ENCODE results near the gene WDPCP.
"Not testable (repeated sequence)": the region's sequence is repeated elsewhere in the genome, so short reads cannot be mapped to it uniquely, and the experiment has no call there.

Gene WDPCP

GRCh38 chr2:63588385-63589147 is at the start of gene WDPCP, which contains the start of gene MDH1:
Gene WDPCP (minus strand): TSS chr2:63588477. CDS start chr2:63588271, 206 bp downstream.
Gene MDH1 (plus strand): TSS chr2:63588963. CDS start chr2:63589044, 81 bp downstream.
- peak; percentile 97 for DNase-seq

- no peak for DNase-seq
These were observed 44.1 kb upstream of the WDPCP start for GRCh38 chr2:63632382-63632781.

- DNase-seq = no peak
These were observed 43.2 kb upstream of the WDPCP start for GRCh38 chr2:63631501-63631900.

GRCh38 chr2:63628403-63628942 is 40.2 kb upstream of the WDPCP start:
- DNase-seq = no peak

GRCh38 chr2:63627866-63628265 is 39.6 kb upstream of the WDPCP start:
- no peak for DNase-seq

GRCh38 chr2:63623763-63624162 is 35.5 kb upstream of the WDPCP start:
- DNase-seq = not testable (repeated sequence)

- no peak for DNase-seq
These were observed 34.5 kb upstream of the WDPCP start for GRCh38 chr2:63622751-63623150.

GRCh38 chr2:63619328-63619727 is 31.1 kb upstream of the WDPCP start:
- no peak for DNase-seq

GRCh38 chr2:63617366-63617765 is 29.1 kb upstream of the WDPCP start:
- no peak for DNase-seq

- peak; percentile 39 for DNase-seq
These were observed 27.0 kb upstream of the WDPCP start for GRCh38 chr2:63614983-63615945.

GRCh38 chr2:63614448-63614968 is 26.2 kb upstream of the WDPCP start:
- no peak for DNase-seq

GRCh38 chr2:63613391-63613901 is 25.2 kb upstream of the WDPCP start:
- DNase-seq = no peak

- no peak for DNase-seq
These were observed 22.2 kb upstream of the WDPCP start for GRCh38 chr2:63610525-63610924.

GRCh38 chr2:63608865-63609264 is 20.6 kb upstream of the WDPCP start:
- not testable (repeated sequence) for DNase-seq

GRCh38 chr2:63604666-63605065 is 16.4 kb upstream of the WDPCP start:
- no peak for DNase-seq

GRCh38 chr2:63600881-63601460 is 12.7 kb upstream of the WDPCP start:
- DNase-seq = no peak

GRCh38 chr2:63598981-63599380 is 10.7 kb upstream of the WDPCP start:
- no peak for DNase-seq

- no peak for DNase-seq
These were observed 8.2 kb upstream of the WDPCP start for GRCh38 chr2:63596401-63596883.

GRCh38 chr2:63594660-63595059 is 6.4 kb upstream of the WDPCP start:
- DNase-seq = no peak

GRCh38 chr2:63591566-63592175 is 3.4 kb upstream of the WDPCP start:
- peak; percentile 78 for DNase-seq

- DNase-seq = no peak
These were observed 2.5 kb upstream of the WDPCP start for GRCh38 chr2:63590626-63591408.
